ENCODE results near the gene ARPC5L.

DNA sequence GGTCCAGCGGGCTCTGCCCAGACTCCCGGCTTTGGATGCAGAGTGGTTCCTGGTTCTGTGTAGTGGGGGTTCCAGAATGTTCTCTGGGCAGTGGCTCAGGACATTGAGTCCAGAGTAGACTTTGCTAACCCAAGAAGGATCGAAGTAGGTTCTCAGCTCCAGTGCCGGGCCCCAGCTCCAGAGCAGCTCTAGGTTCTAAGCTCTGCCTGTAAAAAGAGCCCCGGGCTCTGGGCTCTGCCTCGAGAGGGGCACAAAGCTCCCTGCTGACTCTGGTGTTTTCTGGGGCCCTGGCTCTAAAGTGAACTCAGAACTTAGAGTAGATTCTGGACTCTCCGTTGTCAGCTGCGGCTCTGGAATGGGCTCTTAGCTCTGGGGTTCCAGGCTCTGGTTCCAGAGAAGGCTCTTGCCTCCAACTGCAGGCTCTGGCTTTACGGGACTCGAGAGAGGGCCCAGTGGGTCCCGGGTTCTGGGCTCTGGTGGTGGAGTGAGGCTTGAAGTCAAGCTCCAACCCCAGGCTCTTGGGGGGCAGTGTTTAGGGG is 8.3 kb upstream of the ARPC5L start:
- TF ChIP-seq, protein P1, sequence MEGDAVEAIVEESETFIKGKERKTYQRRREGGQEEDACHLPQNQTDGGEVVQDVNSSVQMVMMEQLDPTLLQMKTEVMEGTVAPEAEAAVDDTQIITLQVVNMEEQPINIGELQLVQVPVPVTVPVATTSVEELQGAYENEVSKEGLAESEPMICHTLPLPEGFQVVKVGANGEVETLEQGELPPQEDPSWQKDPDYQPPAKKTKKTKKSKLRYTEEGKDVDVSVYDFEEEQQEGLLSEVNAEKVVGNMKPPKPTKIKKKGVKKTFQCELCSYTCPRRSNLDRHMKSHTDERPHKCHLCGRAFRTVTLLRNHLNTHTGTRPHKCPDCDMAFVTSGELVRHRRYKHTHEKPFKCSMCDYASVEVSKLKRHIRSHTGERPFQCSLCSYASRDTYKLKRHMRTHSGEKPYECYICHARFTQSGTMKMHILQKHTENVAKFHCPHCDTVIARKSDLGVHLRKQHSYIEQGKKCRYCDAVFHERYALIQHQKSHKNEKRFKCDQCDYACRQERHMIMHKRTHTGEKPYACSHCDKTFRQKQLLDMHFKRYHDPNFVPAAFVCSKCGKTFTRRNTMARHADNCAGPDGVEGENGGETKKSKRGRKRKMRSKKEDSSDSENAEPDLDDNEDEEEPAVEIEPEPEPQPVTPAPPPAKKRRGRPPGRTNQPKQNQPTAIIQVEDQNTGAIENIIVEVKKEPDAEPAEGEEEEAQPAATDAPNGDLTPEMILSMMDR (IDR thresholded peaks at IDR 0.05; ENCODE audit: borderline replicate concordance, extremely low read depth, low read length, poor library complexity, severe bottlenecking), result no peak
- TF ChIP-seq EZH2 (IDR thresholded peaks at IDR 0.05; ENCODE audit: borderline replicate concordance, low read depth, low read length, severe bottlenecking), result no peak

All from DND-41 (cell line).